ENCODE measurements around the gene DTD2.

DNA sequence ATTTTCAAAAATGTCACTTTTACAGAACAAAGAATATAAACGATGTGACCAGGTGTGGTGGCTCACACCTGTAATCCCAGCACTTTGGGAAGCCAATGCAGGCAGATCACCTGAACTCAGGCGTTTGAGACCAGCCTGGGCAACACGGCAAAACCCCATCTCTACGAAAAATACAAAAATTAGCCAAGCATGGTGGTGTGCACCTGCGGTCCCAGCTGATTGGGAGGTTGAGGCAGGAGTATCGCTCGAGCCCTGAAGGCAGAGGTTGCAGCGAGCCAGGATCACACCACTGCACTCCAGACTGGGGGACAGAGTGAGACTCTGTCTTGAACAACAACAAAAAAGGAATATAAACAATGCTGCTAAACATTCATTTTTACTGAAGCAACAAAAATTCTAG is 52.2 kb downstream of the DTD2 start:
- TF ChIP-seq, protein P1, sequence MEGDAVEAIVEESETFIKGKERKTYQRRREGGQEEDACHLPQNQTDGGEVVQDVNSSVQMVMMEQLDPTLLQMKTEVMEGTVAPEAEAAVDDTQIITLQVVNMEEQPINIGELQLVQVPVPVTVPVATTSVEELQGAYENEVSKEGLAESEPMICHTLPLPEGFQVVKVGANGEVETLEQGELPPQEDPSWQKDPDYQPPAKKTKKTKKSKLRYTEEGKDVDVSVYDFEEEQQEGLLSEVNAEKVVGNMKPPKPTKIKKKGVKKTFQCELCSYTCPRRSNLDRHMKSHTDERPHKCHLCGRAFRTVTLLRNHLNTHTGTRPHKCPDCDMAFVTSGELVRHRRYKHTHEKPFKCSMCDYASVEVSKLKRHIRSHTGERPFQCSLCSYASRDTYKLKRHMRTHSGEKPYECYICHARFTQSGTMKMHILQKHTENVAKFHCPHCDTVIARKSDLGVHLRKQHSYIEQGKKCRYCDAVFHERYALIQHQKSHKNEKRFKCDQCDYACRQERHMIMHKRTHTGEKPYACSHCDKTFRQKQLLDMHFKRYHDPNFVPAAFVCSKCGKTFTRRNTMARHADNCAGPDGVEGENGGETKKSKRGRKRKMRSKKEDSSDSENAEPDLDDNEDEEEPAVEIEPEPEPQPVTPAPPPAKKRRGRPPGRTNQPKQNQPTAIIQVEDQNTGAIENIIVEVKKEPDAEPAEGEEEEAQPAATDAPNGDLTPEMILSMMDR (IDR thresholded peaks at IDR 0.05; ENCODE audit: poor library complexity): no peak
- no peak for TF ChIP-seq EZH2phosphoT487 (IDR thresholded peaks at IDR 0.05; ENCODE audit: low read depth, severe bottlenecking, unreplicated experiment)
- TF ChIP-seq EZH2 (IDR thresholded peaks at IDR 0.05; ENCODE audit: borderline replicate concordance): no peak

All from hepatocyte (in vitro differentiated cells).